GM06990 (cell line): ENCODE measurements around the gene CCR4.
A peak's percentile ranks its signal among the peaks of the same experiment; 100 is the strongest.
"Not testable (repeated sequence)": the region's sequence is repeated elsewhere in the genome, so short reads cannot be mapped to it uniquely, and the experiment has no call there.

Source experiments
- DNase-seq: peaks from one replicate; pipeline ENCODE4 v3.0.0-alpha.2; 2011; ENCODE audit not compliant: insufficient read length; ENCODE audit errors: extremely low read depth
- H3K27me3 ChIP-seq: replicated peaks from 2 replicates; pipeline ENCODE4 v1.6.0; 2011; ENCODE audit warnings: low read length; ENCODE audit not compliant: control insufficient read depth, insufficient read depth
- H3K36me3 ChIP-seq: 2 replicates; pipeline ENCODE4 v1.5.1; 2011; ENCODE audit warnings: low read length; ENCODE audit not compliant: control insufficient read depth, insufficient read depth
- H3K4me3 ChIP-seq: replicated peaks from 2 replicates; pipeline ENCODE4 v1.5.1; 2011; ENCODE audit warnings: low read depth, mild to moderate bottlenecking, control low read depth, low read length
- TF ChIP-seq, protein P1 (sequence below): IDR thresholded peaks from 2 replicates; pipeline ENCODE4 v1.5.1; 2011; ENCODE audit warnings: low read length, control low read depth, mild to moderate bottlenecking, inconsistent platforms; ENCODE audit not compliant: insufficient read depth, poor library complexity, severe bottlenecking

Gene CCR4

DNA sequence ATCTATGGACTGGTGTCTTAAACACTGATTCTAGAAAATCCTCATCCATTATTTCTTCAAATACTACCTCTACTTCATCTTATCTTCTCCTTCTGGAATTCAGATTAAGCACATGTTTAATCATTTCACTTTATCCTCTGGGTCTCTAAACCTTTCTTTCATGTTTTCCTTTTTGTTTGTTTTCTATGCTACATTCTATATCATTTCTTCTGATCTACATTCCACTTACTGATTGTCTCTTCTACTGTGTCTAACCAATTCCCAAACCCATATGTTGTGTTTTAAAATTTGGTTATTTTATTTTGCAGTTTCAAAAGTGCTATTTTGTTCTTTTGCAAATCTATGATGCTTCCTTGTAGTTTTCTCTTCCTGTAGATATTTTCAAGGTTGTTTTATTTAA, 31.7 kb downstream of the CCR4 start:
- Histone ChIP-seq H3K4me3 (no peak overlapping the region), H3K27me3 (no peaks in the 10 kb centered on the region), H3K36me3 (no peaks in the 10 kb centered on the region)
- DNase-seq, result no peak
- TF ChIP-seq, protein P1, sequence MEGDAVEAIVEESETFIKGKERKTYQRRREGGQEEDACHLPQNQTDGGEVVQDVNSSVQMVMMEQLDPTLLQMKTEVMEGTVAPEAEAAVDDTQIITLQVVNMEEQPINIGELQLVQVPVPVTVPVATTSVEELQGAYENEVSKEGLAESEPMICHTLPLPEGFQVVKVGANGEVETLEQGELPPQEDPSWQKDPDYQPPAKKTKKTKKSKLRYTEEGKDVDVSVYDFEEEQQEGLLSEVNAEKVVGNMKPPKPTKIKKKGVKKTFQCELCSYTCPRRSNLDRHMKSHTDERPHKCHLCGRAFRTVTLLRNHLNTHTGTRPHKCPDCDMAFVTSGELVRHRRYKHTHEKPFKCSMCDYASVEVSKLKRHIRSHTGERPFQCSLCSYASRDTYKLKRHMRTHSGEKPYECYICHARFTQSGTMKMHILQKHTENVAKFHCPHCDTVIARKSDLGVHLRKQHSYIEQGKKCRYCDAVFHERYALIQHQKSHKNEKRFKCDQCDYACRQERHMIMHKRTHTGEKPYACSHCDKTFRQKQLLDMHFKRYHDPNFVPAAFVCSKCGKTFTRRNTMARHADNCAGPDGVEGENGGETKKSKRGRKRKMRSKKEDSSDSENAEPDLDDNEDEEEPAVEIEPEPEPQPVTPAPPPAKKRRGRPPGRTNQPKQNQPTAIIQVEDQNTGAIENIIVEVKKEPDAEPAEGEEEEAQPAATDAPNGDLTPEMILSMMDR, result no peak

DNA sequence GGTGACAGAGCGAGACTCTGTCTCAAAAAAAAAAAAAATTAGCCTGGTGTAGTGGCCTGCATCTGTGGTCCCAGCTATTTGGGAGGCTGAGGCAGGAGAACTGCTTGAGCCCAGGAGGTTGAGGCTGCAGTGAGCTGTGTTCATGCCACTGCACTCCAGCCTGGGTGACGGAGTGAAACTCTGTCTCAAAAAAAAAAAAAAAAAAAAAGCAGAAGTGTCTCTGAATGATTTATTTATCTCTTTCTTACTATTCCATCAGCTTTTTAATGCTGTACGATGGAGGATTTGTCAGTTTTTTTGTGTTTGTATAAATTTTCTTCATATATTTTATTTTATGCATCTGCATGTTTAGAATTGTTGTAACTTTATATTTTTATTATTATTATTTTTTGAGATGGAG, 33.5 kb downstream of the CCR4 start:
- not testable (repeated sequence) for H3K36me3 ChIP-seq, H3K4me3 ChIP-seq, H3K27me3 ChIP-seq, DNase-seq

DNA sequence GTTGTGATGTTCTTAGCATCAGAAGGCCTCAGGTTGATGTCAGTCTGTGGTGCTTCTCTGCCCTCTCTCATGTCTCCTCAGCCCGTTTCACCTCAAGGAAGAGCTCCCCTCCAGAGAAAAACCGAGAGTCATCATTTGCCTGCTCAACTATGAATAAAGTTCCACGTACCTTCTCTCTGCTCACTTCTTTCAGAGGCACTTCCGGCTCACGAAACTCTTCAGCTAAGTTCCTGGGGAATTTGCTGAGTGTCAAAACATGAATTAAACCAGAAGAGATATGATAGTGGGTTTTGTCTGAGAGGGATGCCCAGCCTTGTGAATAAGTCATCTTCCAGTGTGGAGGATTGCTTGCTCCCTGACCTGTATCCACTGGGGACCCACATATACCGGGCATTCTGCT, 37.7 kb downstream of the CCR4 start:
- Histone ChIP-seq H3K27me3 (no peaks in the 10 kb centered on the region), H3K36me3 (no peaks in the 10 kb centered on the region), H3K4me3 (no peak overlapping the region)
- TF ChIP-seq, protein P1, result no peak
- peak; percentile 44 for DNase-seq

DNA sequence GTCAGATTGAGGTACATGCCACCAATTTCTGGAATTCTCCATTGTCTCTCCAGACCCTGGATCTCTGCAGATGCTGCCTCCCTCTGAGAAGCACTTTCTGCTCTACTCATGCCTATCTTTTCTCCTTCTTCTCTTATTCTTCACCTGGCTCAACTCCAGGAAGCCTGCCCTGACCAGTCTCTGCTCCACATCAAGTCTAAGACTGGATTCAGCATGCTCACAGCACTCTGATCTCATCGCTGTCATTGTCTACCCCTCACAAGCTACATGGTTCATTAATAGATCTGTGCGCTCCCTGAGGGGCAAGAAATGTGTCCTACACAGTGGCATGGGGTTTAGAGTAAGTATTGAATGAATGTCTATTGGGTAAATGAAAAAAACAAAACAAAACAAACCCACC, 38.7 kb downstream of the CCR4 start:
- H3K4me3 ChIP-seq, result no peak overlapping the region
- no peaks in the 10 kb centered on the region for H3K36me3 ChIP-seq
- H3K27me3 ChIP-seq, result no peaks in the 10 kb centered on the region
- TF ChIP-seq, protein P1, result no peak
- DNase-seq, result no peak

DNA sequence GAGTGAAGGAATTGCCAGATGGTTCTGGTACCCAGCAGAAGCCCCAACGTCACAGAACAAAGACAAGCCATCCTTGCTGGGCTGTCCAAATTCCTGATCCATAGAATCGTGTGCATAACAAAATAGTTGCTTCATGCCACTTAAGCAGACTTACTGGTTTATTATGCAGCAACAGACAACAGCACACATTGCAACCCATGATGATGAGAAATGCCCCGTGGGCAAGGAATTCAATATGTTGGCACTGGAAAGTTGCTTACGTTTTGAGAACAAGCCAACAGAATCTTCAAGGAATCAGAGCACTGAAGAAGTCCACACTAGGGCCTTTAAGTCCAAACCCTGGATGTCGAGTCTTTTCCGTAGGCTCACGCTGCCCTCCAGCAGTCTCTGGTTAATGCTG, 40.3 kb downstream of the CCR4 start:
- TF ChIP-seq, protein P1, result no peak
- no peaks in the 10 kb centered on the region for H3K27me3 ChIP-seq
- no peaks in the 10 kb centered on the region for H3K36me3 ChIP-seq
- H3K4me3 ChIP-seq, result no peak overlapping the region
- no peak for DNase-seq

DNA sequence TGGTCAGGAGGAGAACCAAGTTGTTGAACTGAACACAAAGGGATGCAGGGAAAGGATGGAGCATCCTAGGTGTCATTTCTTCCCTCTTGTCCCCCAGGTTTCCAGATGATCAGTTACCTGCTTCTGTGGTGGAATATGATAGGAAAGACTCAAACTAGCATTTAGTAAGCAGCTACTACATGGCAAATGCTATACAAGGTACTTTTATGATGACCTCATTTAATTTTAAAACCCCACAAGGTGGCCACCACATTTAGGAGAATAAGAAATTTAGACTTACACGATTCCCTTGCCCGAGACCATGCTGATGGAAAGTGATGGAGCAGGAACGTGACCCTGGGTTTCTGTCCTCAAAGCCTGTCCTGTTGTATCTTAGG, 40.9 kb downstream of the CCR4 start:
- TF ChIP-seq, protein P1, result no peak

More for the DNA sequence above, 40.9 kb downstream of the CCR4 start:
- Histone ChIP-seq H3K4me3 (peak overlapping the region; percentile 17; the same call in 1 of the 2 replicates), H3K36me3 (no peaks in the 10 kb centered on the region; the same call in 1 of the 2 replicates), H3K27me3 (no peaks in the 10 kb centered on the region)
- no peak for DNase-seq
